ENCODE results near the gene PPEF2. TPM values are rescaled to one million over a fixed set of nuclear protein-coding genes. Genes with fewer than 3 reads are reported as not detected.

The PPEF2 gene
- total RNA-seq, 1 experiment from 2014 or later, result not detected

- Histone ChIP-seq H3K4ac (ENCODE audit: low read depth, low read length) (no peak overlapping the region), H4K5ac (ENCODE audit: insufficient read length, low read depth, low read length) (no peak overlapping the region), H2BK15ac (ENCODE audit: low read depth, low read length) (no peak overlapping the region), H2BK5ac (ENCODE audit: insufficient read length, low read length) (no peak overlapping the region), H2AFZ (ENCODE audit: low read length) (no peak overlapping the region), H4K91ac (ENCODE audit: insufficient read length, low read depth, low read length) (no peak overlapping the region), H3K79me2 (ENCODE audit: insufficient read depth, low read length) (no peaks in the 10 kb centered on the region), H2BK12ac (ENCODE audit: insufficient read length, low read depth, low read length) (no peak overlapping the region), H4K8ac (replicated peaks; ENCODE audit: insufficient read length, low read depth, low read length) (peak overlapping the region; percentile 77), H3K14ac (ENCODE audit: insufficient read depth, low read length) (no peak overlapping the region), H3K23me2 (ENCODE audit: insufficient read length, low read depth, low read length, poor library complexity, severe bottlenecking) (no peaks in the 10 kb centered on the region), H3K4me2 (ENCODE audit: insufficient read depth, insufficient read length, low read length) (no peak overlapping the region), H3K56ac (ENCODE audit: insufficient read length, low read depth, low read length) (no peak overlapping the region), H2AK5ac (ENCODE audit: insufficient read length, low read length) (no peak overlapping the region), H3K9me3 (ENCODE audit: control insufficient read depth, low read depth, low read length) (no peaks in the 10 kb centered on the region), H3T11ph (ENCODE audit: low read length) (no peak overlapping the region), H3K27ac (ENCODE audit: insufficient read length, low read depth, low read length) (no peak overlapping the region), H2BK120ac (ENCODE audit: low read depth, low read length, poor library complexity, severe bottlenecking) (no peak overlapping the region), H2BK20ac (ENCODE audit: low read depth, low read length, poor library complexity, severe bottlenecking) (no peak overlapping the region), H4K20me1 (ENCODE audit: control insufficient read depth, insufficient read depth, insufficient read length) (no peaks in the 10 kb centered on the region), H3K18ac (ENCODE audit: insufficient read length, low read depth, low read length) (no peak overlapping the region), H3K23ac (ENCODE audit: insufficient read length, low read depth, low read length) (no peak overlapping the region), H3K9ac (ENCODE audit: extremely low read depth, insufficient read length, low read length) (no peak overlapping the region), H3K79me1 (ENCODE audit: insufficient read depth, low read depth, low read length, poor library complexity, severe bottlenecking) (no peaks in the 10 kb centered on the region), H3K27me3 (ENCODE audit: insufficient read depth, low read length) (no peaks in the 10 kb centered on the region), H3K4me1 (ENCODE audit: insufficient read depth, low read length) (no peaks in the 10 kb centered on the region)
- H3K4me3 Mint-ChIP-seq, result no peak overlapping the region
- H3K27me3 Mint-ChIP-seq (ENCODE audit: low read depth), result no peaks in the 10 kb centered on the region
- H3K36me3 Mint-ChIP-seq (ENCODE audit: insufficient read depth in 1 of 3, low read depth in 3 of 3), result no peaks in the 10 kb centered on the region
- WGBS (ENCODE audit: extremely low coverage, insufficient read length, low lambda C conversion rate), result no CpG with 5 or more reads among the region's 24 CpGs
- H3K4me1 Mint-ChIP-seq, result no peaks in the 10 kb centered on the region; a peak in 1 of 4 replicates
- no peak overlapping the region; a peak in 1 of 7 replicates for H3K27ac Mint-ChIP-seq
- H3K9me3 Mint-ChIP-seq, result no peaks in the 10 kb centered on the region
- no peak for DNase-seq
- TF ChIP-seq CTCF (conservative IDR thresholded peaks at IDR 0.05), result no peak
These were observed 16.1 kb downstream of the PPEF2 start for GRCh38 chr4:75886104-75886503.

Measured in H9 (cell line).